GM18526 (cell line): ENCODE data around the gene CSRP1.

Experiments used
- POLR2A ChIP-seq: IDR thresholded peaks from 3 replicates; pipeline ENCODE4 v1.6.1; 2011; ENCODE audit not compliant: insufficient read length; ENCODE audit errors: extremely low read depth

Gene CSRP1

DNA sequence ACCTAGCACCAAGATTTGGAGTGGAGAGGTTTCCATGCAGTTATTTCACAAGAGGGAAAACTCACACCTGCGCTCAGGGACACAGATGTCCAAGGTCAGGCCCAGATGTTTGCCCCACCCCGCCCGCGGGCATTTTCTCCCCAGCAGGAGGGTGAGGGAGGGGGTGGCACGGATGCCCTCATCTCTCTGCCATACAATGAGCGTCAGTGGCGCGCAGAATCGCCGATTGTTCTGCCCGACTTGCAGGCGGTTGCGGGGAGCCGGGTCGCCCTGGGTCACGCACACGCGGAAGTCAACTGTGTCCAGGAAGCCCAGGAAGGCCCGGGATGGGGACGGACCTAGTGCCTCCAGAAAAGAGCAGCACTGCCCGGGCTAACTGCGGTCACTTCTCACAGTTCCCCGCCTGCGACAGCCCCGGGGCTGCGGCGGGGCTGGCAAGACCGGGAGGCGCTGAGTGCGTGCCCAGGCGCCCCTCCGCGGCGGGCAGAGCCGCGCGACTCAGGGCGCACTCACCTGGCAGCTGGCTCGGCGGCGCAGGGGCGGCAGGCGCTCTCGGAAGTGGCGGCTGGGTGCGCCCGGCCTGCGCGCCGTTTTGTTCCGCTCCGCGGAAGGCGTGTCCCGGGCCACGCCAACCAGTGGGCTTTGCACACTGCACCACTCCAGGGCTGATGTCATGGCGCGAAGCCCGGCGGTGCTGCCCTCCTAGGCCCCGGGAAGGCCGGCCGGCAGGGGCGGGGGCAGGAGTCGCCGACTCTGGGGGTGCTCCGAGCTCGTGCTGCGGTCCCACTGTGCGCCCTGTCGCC, at the start of gene CSRP1:
Gene CSRP1, minus strand, starts transcription at position 567 of the 803 bp plus-strand sequence. CDS start 10,820 bp downstream, outside the sequence.
- TF ChIP-seq POLR2A = peak; percentile 91

DNA sequence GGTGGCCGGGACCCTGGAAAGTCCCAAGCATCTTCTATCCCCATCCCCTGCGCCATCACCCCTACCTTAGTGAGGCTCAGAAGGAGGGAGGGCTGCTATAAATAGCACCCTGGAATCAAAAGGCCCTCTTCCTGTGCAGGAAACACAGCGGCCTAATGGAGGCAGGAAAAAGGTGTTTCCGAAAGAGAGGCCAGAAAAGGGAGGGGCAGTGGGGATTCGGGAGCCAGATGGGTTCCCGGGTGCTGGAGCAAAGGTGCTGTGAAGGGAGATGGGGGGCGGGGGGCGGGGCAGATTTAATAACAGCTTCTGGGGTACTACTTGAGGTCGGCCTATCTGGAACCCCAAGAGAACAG, 48.6 kb upstream of the CSRP1 start:
- no peak for TF ChIP-seq POLR2A

DNA sequence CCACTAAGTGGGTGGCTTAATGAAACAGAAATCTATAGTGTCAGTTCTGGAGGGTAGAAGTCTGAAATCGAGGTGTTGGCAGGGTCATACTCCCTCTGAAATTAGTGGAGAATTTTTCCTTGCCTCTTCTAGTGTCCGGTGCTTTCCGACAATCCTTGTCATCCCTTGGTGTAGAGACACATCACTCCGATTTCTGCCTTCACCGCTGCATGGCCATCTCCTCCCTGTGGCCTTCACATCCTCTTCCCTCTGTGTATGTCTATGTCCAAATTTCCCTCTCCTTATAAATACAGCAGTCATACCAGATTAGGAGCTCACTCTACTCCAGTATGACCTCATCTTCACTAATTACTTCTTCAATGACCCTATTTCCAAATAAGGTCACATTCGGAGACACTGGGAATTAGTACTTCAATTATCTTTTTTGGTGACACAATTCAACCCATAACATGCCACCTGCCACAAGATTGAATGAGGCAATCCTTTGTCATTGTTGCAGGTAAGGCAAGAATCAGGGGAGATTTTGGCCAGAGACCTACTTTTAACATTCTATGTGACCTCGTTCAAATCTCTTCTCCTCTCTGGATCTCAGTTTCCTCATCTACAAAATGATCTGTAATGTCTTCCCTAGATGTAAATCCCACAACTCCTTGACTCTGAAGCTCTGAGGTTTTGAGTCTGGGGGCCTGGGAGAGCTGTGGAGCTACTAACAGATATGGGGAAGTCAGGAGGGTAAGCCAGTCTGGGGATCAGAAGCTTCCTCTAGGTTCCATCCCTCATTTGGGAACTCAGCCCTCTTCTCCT, 48.1 kb upstream of the CSRP1 start:
- TF ChIP-seq POLR2A = no peak

DNA sequence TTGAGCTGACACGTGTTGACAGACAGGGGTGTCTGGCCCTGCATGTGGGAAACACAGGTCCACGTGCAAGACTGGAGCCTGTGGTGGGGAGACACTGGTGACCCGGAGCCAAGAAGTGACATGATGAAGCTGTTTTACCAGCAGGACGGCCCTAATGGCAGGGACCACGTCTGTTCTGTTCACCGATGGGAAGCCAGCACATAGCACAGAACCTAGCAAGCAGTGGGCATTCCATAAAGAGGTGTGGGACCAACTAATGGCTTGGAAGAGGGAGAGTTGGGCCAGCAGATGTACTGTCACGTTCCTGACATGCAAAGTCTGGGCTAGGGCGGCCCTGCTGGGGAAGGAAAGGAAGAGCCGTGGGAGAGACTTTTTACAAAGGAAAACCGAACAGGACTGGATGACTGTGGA, 47.3 kb upstream of the CSRP1 start:
- no peak for TF ChIP-seq POLR2A

DNA sequence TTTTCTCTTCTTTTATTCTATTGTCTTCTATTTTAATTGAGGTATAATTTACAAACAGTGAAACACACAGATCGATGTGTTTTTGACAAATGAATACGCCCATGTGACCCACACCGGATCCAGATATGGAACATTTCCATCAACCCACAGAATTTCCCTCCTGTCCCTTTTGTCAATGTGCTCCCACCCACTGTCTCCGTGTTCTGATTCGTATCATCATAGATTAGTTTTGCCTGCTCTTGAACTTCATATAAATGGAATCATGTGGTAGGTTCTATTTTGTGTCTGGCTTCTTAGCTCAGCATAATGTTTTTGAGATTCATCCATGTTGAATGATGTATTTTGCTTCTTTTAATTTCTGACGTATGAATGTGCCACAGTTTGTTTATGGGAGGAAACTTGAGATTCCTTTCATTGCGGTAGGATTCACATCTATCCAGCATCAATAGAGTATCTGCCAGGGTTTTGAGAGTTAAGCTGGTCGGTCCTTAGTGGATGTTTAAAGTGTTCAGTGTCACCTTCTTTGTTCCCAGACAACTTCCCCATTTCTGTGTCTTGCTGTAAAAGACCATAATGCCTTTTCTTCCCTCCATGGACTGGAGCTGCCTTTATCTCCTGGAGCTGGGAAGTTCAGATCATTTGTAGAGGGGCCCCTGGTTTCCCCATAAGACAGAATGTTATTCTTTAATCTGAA, 46.7 kb upstream of the CSRP1 start:
- TF ChIP-seq POLR2A = no peak

DNA sequence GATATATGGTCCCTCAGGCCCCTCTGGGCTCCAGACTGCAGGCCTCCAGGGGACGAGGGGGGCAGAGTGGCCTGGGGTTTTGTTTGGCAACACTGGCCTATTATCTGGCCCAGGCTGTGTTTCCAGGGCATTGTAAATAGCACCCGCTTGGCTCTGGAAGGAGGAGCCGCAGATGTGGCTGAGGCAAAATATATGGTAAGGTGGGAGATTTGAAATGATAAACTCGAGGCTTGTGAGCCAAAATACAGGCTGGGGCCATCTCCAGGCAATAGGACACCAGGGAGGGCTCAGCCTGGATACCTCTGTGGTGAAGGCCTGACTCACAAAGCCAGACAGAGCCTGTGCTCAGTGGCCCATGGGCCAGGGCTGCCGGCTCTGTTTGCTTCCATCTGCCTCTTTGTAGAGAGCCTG, 46.0 kb upstream of the CSRP1 start:
- no peak for TF ChIP-seq POLR2A

DNA sequence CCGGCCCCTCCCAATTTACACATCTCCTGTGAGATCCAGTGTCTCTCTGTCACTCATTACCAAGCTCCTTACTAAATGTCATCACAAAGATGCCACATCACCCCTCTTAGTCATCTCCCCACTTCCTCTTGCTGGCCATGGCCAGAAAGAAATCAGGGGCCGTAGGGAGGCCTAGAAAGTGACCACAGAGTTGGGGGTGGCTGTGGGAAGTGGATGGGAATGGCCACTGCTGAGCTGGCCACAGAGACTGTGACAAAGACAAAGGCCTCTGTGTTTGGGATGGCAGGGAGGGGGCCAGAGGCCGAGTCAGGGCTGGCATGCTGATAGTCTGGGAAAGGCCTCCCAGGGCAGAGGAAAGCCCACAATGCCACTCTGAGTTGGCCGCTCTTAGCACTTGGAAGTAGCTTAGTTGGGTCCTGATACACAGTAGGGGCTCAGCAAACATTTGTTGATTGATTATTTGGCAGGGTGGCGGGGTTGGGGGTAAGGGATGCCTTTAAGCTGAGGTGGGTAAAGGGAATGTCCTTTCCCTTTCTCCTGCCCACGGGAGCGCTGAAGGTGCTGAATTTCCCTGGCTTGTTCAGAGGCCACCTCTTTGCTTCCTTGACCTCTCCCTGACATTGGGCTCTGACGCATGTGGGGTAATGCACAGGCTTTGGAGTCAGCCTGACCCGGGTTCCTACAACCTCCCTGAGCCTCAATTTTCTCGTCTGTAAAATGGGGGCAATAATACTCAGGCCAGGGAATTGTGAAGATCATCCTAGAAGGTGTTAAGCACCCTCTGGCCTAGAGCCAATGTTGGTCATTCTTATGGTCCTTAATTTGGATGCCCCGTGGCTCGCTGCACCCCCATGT, 45.2 kb upstream of the CSRP1 start:
- no peak for TF ChIP-seq POLR2A

DNA sequence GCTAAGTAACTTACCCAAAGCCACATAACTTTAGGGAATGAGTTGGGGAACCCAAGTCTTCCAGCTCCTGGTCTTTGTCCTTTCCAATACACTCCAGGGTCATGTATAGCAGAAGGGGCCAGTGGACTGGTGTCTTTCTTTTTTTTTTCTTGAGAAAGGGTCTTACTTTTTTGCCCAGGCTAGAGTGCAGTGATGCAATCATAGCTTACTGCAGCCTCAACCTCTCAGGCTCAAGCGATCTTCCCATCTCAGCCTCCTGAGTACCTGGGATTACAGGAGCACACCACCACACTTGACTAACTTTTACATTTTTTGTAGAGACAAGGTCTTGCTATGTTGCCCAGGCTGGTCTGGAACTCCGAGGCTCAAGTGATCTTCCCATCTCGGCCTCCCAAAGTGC, 44.2 kb upstream of the CSRP1 start:
- no peak for TF ChIP-seq POLR2A

DNA sequence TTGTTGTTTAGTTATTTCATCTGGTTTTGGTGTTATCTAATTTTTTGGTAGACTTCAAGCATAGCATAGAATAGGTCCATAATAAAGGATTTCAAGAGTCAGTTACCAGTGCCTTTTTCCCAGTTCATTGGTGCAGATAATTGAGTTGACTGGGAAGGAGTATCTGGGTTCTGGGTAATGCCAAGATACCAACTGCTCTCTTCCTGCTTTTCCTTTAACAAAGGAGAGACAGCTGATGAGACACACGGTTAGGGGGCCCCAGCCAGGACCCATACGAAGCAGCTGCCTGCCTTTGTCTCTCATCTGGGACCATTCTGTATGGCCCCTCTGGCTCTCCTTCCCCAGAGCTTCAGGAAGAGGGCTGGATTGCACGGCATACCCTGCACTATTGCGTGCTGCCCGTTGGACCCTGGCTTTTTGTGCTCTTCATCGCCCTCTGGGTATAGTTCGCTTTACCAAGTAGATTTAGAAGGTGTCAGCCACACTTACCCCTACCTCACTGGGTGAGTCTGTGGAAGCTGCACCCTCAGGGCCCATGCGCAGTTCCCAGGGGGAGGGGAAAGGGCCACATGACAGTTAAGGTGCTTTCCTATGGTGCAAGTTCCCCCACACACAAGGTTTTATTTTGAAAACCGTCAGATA, 39.0 kb upstream of the CSRP1 start:
- TF ChIP-seq POLR2A = no peak

DNA sequence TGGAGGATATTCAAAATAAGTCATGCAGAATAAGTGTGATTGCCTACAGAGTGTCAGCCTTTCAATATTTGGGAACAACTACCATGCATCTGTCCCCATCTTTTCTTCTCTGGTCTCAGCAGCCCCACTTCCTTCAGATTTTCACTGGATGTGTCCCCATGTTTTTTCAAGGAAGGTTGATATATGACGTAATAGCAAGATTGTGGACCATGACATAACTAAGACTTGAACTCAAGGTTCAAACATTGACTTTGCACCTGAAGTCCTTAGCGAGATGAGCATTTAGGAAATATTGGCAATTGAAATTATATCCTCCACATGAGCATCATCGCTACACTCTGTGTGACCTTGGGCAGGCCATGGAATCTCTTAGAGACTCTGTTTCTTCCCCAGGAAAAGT, 37.8 kb upstream of the CSRP1 start:
- no peak for TF ChIP-seq POLR2A

DNA sequence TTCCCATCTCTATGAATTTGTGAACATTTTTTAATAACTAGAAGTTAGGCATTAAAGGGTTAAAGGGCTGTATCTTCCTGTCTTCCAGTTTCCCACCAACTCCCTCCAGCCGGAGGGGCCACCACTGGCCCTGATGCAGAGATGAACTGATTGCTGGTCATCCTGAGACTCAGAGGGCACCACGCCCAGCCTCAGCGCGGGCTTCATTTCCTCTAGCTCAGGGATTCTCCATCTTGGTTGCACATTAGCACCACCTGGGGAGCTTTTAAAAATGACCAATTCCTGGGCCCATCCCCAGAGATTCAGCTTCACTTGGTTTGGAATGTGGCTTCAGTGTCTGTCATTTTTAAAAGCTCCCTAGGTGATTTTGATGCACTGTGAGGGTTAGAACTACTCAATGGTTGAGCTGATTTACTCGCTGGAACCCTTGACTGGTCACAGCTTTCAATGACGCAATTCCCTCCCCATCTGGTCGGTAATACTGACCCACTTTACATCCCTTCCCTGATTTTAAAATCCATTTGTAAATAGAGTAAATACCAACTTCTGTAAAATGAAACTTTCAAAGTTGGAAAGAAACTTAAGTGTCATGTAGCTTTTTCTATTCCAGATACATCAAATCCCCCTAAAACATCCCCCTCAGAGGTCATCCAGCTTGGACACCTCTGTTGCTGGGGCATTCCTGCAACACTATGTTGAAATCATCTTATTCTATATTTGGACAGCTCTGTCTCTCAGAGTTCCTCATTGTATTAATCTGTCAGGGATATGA, 37.1 kb upstream of the CSRP1 start:
- TF ChIP-seq POLR2A = no peak

DNA sequence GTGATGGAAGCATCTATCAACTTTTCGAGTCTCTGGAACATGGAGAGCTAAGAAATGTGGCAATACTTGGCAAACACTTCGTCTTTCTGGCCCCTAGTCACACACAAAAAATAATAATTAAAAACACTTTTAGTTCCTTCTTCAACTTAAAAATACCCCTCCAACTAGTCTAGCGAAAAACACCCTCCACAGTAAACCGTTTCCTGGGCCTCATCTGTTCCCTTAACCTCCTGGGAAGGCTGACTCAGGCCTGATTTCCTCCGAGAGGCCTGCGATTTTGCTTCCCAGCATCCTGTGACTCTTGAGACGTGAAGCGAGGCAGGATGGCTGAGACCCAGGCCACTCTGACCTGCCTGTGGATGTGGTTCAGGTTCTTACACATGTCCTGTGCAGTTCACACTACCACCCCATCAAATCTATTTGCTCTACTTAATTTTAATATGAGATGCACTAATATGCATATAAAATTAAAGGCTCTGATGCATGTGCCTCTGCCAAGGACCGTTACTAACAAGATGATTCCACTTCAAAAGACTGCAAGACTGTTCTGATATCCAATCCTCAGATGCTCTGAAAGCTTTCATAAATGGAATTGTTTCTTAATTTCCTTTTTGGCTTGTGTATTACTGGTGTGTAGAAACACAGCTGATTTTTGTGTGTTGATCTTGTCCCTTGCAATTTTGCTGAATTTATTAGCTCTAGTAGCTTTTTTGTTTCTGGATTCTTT, 35.5 kb upstream of the CSRP1 start:
- no peak for TF ChIP-seq POLR2A
